Occipital lobe (tissue), 2 donors: ENCODE data around the gene MMEL1. TPM values are rescaled to one million over a fixed set of nuclear protein-coding genes. Genes with fewer than 3 reads are reported as not detected.

Source experiments
- DNase-seq: peaks from one replicate; lab custom pipeline; 2025; lab: John Stamatoyannopoulos, UW
- total RNA-seq: library from RNA; depleted of rRNA; stranded (reverse); fragments of >200 nt; gene quantifications from one replicate; pipeline ENCODE4 v1.2.3, GENCODE V29; 2014

The MMEL1 gene
- total RNA-seq, 1 donor from 2014 or later = 3.7 TPM

- no peak for DNase-seq
Observed at GRCh38 chr1:2544875-2545640, 87.8 kb downstream of the MMEL1 start.

GRCh38 chr1:2544093-2544874, 88.5 kb downstream of the MMEL1 start:
- no peak for DNase-seq

GRCh38 chr1:2543543-2544092, 89.2 kb downstream of the MMEL1 start:
- peak; percentile 25 for DNase-seq

GRCh38 chr1:2542246-2542915, 90.4 kb downstream of the MMEL1 start:
- no peak for DNase-seq

- no peak for DNase-seq
Observed at GRCh38 chr1:2541619-2542245, 91.1 kb downstream of the MMEL1 start.

- DNase-seq = no peak
Observed at GRCh38 chr1:2540816-2541492, 91.9 kb downstream of the MMEL1 start.

Other genes with a start within 250 kb of the MMEL1 start
- 13.1 TPM for gene MORN1, start 241.5 kb downstream of the MMEL1 start, total RNA-seq
- gene RER1, start 241.2 kb downstream of the MMEL1 start, total RNA-seq = 34.5 TPM
- gene PEX10, start 220.5 kb downstream of the MMEL1 start, total RNA-seq = 21.2 TPM
- gene PLCH2, start 156.7 kb downstream of the MMEL1 start, total RNA-seq = 4.2 TPM
- 26.0 TPM for gene PANK4, start 106.4 kb downstream of the MMEL1 start, total RNA-seq
- gene HES5, start 102.8 kb downstream of the MMEL1 start, total RNA-seq = 25.4 TPM
- 2.0 TPM for gene TNFRSF14, start 76.6 kb downstream of the MMEL1 start, total RNA-seq
- 11.9 TPM for gene PRXL2B, start 46.2 kb downstream of the MMEL1 start, total RNA-seq
- gene TTC34, start 168.7 kb upstream of the MMEL1 start, total RNA-seq = 0.16 TPM